Loucy (cell line): ENCODE data around the gene TRMT61B.

Experiments used
- H2AFZ ChIP-seq: fragments of 200-600 bp; sonication (generic); 2 replicates; pipeline ENCODE4 v1.6.0; 2016; ENCODE audit warnings: antibody characterized with exemption, mild to moderate bottlenecking, low read length, moderate library complexity
- H3F3A ChIP-seq: fragments of 200-600 bp; 2 replicates; pipeline ENCODE4 v1.6.0; 2016; ENCODE audit warnings: antibody characterized with exemption, low read depth, mild to moderate bottlenecking
- H3K27me3 ChIP-seq: fragments of 200-600 bp; sonication (generic); 2 replicates; pipeline ENCODE4 v1.6.1; 2014; ENCODE audit warnings: low read length, mild to moderate bottlenecking; ENCODE audit not compliant: insufficient read depth, poor library complexity, severe bottlenecking
- H3K36me3 ChIP-seq: fragments of 200-600 bp; sonication (generic); 2 replicates; pipeline ENCODE4 v1.6.1; 2016; ENCODE audit warnings: low read length; ENCODE audit not compliant: insufficient read depth
- H3K4me1 ChIP-seq: fragments of 200-600 bp; sonication (generic); 2 replicates; pipeline ENCODE4 v1.5.1; 2014; ENCODE audit warnings: low read length, mild to moderate bottlenecking; ENCODE audit not compliant: insufficient read depth, poor library complexity, severe bottlenecking
- H3K4me2 ChIP-seq: fragments of 200-600 bp; sonication (generic); 2 replicates; pipeline ENCODE4 v1.6.0; 2014; ENCODE audit warnings: antibody characterized with exemption, low read length, low read depth, mild to moderate bottlenecking; ENCODE audit not compliant: poor library complexity, severe bottlenecking
- H3K4me3 ChIP-seq: fragments of 200-600 bp; sonication (generic); 2 replicates; pipeline ENCODE4 v1.5.1; 2014; ENCODE audit warnings: low read length, mild to moderate bottlenecking, mixed read lengths; ENCODE audit not compliant: poor library complexity, severe bottlenecking
- H3K79me2 ChIP-seq: fragments of 200-600 bp; sonication (generic); 2 replicates; pipeline ENCODE4 v1.6.1; 2014; ENCODE audit warnings: low read length; ENCODE audit not compliant: insufficient read depth
- H3K9ac ChIP-seq: fragments of 200-600 bp; sonication (generic); 2 replicates; pipeline ENCODE4 v1.6.0; 2014; ENCODE audit warnings: mild to moderate bottlenecking, low read depth, low read length, moderate library complexity; ENCODE audit not compliant: poor library complexity, severe bottlenecking
- H3K9me2 ChIP-seq: fragments of 200-600 bp; sonication (generic); replicated peaks from 2 replicates; pipeline ENCODE4 v1.6.1; 2016; ENCODE audit warnings: low read depth, low read length, mixed read lengths
- H3K9me3 ChIP-seq: fragments of 200-600 bp; sonication (generic); 2 replicates; pipeline ENCODE4 v1.6.1; 2014; ENCODE audit warnings: mild to moderate bottlenecking, antibody characterized with exemption, low read length, low read depth; ENCODE audit not compliant: insufficient read depth
- H4K20me1 ChIP-seq: fragments of 200-600 bp; sonication (generic); 2 replicates; pipeline ENCODE4 v1.6.0; 2014; ENCODE audit warnings: antibody characterized with exemption, low read length, mild to moderate bottlenecking; ENCODE audit not compliant: insufficient read depth, poor library complexity, severe bottlenecking
- CTCF ChIP-seq: fragments of 200-600 bp; sonication (generic); conservative IDR thresholded peaks from 2 replicates; pipeline ENCODE4 v1.5.1; 2014; ENCODE audit warnings: mild to moderate bottlenecking, antibody characterized with exemption, low read length
- EZH2phosphoT487 ChIP-seq: fragments of 200-600 bp; IDR thresholded peaks from 2 replicates; pipeline ENCODE4 v1.6.1; 2018; ENCODE audit warnings: antibody characterized with exemption, mild to moderate bottlenecking, moderate library complexity, borderline replicate concordance

TRMT61B gene

GRCh38 chr2:28905533-28905932, 35.4 kb upstream of the TRMT61B start:
- Histone ChIP-seq H3K4me1 (peaks cover 9% of the 10 kb centered on the region), H3K9me3 (no peaks in the 10 kb centered on the region), H3K79me2 (peaks cover 78% of the 10 kb centered on the region), H3K9ac (no peak overlapping the region), H3K4me3 (no peak overlapping the region), H3K9me2 (no peaks in the 10 kb centered on the region), H3K36me3 (peaks cover 86% of the 10 kb centered on the region), H3K27me3 (no peaks in the 10 kb centered on the region), H3K4me2 (no peak overlapping the region), H2AFZ (no peak overlapping the region), H4K20me1 (peaks cover 66% of the 10 kb centered on the region), H3F3A (no peaks in the 10 kb centered on the region)
- TF ChIP-seq EZH2phosphoT487 (no peak), CTCF (no peak)

DNA sequence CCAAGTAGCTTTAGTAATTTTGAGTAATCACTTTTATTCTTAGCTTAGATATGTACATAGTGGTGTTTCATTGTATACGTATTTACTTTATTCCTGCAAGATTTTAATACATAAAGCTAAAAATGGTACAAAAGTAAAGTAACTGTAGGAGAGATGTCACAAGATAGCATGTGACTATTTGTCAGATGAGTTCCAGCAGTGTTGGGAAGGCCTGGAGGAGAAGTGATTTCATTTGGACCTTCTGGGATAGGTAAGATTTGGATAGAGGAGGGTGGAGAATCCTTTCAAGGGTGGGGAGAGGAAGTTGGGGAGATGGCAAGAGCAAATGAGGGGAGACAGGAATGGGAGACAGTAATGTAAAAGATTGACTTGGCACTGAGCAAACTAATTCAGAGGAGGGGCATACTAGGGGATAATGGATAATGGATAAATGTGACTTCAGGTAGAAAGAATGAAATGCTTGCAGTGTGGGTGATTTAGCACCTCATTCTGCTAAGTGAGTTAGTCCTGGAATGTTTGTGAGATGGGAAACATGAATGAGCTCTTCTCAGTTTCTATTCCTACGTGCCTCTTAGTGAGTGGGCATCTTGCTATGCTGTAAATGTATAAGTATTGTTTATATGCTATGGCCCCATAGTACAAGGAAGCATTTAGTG, 34.8 kb upstream of the TRMT61B start:
- Histone ChIP-seq H3K9ac (no peak overlapping the region), H3K4me1 (peaks cover 14% of the 10 kb centered on the region), H3K9me2 (no peaks in the 10 kb centered on the region), H3F3A (no peaks in the 10 kb centered on the region), H3K9me3 (no peaks in the 10 kb centered on the region), H3K36me3 (peaks cover 81% of the 10 kb centered on the region), H3K4me2 (no peak overlapping the region), H4K20me1 (peaks cover 68% of the 10 kb centered on the region), H3K27me3 (no peaks in the 10 kb centered on the region), H3K79me2 (peaks cover 80% of the 10 kb centered on the region), H3K4me3 (no peak overlapping the region), H2AFZ (no peak overlapping the region)
- no peak for TF ChIP-seq EZH2phosphoT487
- TF ChIP-seq CTCF, result no peak

- Histone ChIP-seq H3K4me1 (peaks cover 18% of the 10 kb centered on the region), H2AFZ (no peak overlapping the region), H3K36me3 (peaks cover 75% of the 10 kb centered on the region), H3K4me3 (no peak overlapping the region), H3K9me3 (no peaks in the 10 kb centered on the region), H3K4me2 (no peak overlapping the region), H3K9me2 (no peaks in the 10 kb centered on the region), H4K20me1 (peaks cover 73% of the 10 kb centered on the region), H3F3A (no peaks in the 10 kb centered on the region), H3K79me2 (peaks cover 80% of the 10 kb centered on the region), H3K27me3 (no peaks in the 10 kb centered on the region), H3K9ac (no peak overlapping the region)
- TF ChIP-seq CTCF (no peak), EZH2phosphoT487 (no peak)
Observed at GRCh38 chr2:28904295-28904694, 34.2 kb upstream of the TRMT61B start.
